Activated T-helper 2 cell treated with anti-CD3 and anti-CD28 coated beads, Interferon-gamma antibody, Interleukin-2, Interleukin-4, amounts not matched to agents 10 μg/mL and 5 μg/mL and 100 μg/mL, durations not matched to agents 14 hours and 24 hours and 36 hours (primary cell): ENCODE results near the gene KCND3. TPM values are rescaled to one million over a fixed set of nuclear protein-coding genes. Genes with fewer than 3 reads are reported as not detected.

Source experiments
- DNase-seq: peaks from one replicate; pipeline ENCODE4 v3.0.0; 2021; ENCODE audit warnings: low spot score
- H3K27ac Mint-ChIP-seq: one replicate; pipeline ENCODE4 v1.8.0; 2021; ENCODE audit warnings: mixed read lengths
- H3K27me3 Mint-ChIP-seq: one replicate; pipeline ENCODE4 v1.8.0; 2021; ENCODE audit warnings: low read depth, mixed read lengths
- H3K36me3 Mint-ChIP-seq: one replicate; pipeline ENCODE4 v1.8.0; 2021; ENCODE audit warnings: low read depth, mixed read lengths
- H3K4me1 Mint-ChIP-seq: one replicate; pipeline ENCODE4 v1.8.0; 2021; ENCODE audit warnings: low read depth, mixed read lengths
- H3K4me3 Mint-ChIP-seq: one replicate; pipeline ENCODE4 v1.8.0; 2021; ENCODE audit warnings: low read depth, mild to moderate bottlenecking, moderate library complexity, mixed read lengths
- H3K9me3 Mint-ChIP-seq: one replicate; pipeline ENCODE4 v1.8.0; 2021; ENCODE audit warnings: mixed read lengths
- intact Hi-C: fragments of 100-400 bp; cut with micrococcal nuclease; formaldehyde crosslinking; loops from one replicate; pipeline ENCODE4 v1.15.1; 2023
- total RNA-seq: library from RNA; stranded (reverse); gene quantifications from 2 replicates; pipeline ENCODE4 v1.2.3, GENCODE V29; 2022

KCND3 gene
- total RNA-seq, 1 donor from 2014 or later, result not detected

DNA sequence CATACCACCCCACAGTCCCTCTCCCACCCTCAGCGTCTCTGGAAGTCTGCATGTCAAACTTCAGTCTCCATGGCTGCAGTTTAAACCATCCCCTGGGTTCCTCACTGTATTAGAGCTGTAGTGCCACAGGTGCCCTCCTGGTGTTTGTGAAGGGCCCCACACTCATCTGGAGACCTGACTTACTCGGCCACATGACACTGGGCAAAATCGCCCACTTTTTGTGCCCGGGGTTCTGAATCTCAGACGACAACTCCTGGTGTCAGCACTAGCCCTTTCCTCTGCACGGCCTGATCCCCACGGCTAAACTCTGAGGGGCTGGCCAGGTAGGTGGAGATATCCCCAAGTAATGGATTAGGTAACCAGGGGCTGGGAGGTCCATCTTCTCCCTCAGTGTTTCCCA, 256.8 kb downstream of the KCND3 start:
- Mint-ChIP-seq H3K36me3 (no peaks in the 10 kb centered on the region), H3K27ac (no peak overlapping the region), H3K9me3 (no peaks in the 10 kb centered on the region), H3K4me1 (peaks cover 12% of the 10 kb centered on the region), H3K27me3 (peaks cover 5% of the 10 kb centered on the region), H3K4me3 (no peak overlapping the region)
- intact Hi-C loops, result no loop called here
- DNase-seq, result no peak

- Mint-ChIP-seq H3K27ac (no peak overlapping the region), H3K27me3 (no peaks in the 10 kb centered on the region), H3K36me3 (no peaks in the 10 kb centered on the region), H3K4me1 (peaks cover 8% of the 10 kb centered on the region), H3K4me3 (no peak overlapping the region), H3K9me3 (no peaks in the 10 kb centered on the region)
- intact Hi-C loops, result no loop called here
- no peak for DNase-seq
These were observed 257.5 kb downstream of the KCND3 start for GRCh38 chr1:111731956-111732355.

DNA sequence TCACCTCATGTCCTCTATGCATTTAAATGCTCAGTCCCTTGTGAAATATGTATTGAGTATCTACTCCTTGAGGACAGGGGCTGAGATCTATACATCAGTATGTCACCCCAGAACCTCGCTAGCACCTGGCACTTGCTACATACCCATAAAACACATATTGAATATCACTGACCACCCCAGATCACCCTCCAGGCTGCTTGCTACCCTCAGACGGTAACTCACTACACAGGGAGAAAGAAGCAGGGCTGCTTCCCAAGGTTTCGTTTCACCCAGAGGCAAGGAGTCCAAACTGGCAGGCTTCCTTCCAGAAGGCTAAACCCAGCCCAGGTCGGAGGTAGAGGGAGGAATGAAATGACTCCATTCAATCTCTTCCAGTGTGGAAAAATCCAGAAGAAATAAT, 258.8 kb downstream of the KCND3 start:
- H3K27ac Mint-ChIP-seq, result no peak overlapping the region
- DNase-seq, result no peak
- intact Hi-C loops, result loop anchor here (1.0 kb wide), 1 partner anchor 10 kb away; no protein-coding TSS in a partner anchor
- H3K27me3 Mint-ChIP-seq, result no peaks in the 10 kb centered on the region
- peaks cover 8% of the 10 kb centered on the region for H3K4me1 Mint-ChIP-seq
- H3K9me3 Mint-ChIP-seq, result no peaks in the 10 kb centered on the region
- H3K36me3 Mint-ChIP-seq, result no peaks in the 10 kb centered on the region
- H3K4me3 Mint-ChIP-seq, result no peak overlapping the region

DNA sequence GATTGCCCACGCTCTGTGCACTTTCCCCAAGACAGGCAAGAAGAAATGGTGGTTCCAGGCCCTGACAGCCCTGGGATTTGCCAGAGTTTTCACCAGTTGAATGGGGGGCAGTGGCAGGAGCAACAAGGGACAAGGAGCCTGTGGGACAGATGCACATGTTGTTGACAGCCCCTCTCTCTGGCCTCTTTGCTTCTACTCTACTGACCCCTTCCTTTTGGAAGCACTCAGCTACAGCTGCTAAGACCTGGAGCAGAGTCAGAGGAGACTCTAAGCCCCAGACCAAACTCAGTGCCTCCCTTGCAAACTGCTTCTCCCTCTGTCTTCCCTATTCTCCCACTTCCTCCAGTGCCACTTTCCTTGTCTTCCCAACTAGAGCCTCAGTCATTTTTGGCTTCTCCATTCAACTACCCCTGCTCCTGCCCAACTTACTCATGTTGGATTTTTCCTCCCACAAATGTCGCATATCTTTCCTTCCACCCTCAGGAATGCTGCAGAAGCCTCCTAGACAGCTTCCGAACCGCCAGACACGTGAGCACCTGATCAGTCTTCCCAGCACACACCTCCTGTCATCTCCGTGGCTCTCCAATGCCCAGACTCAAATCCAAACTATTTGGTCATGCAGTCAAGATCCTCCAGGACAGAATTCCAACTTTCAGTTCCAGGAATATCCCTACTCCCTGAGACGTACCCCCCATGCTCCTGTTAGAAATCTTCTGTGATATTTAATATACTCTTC, 259.4 kb downstream of the KCND3 start:
- H3K27ac Mint-ChIP-seq, result no peak overlapping the region
- intact Hi-C loops, result loop anchor here (1.0 kb wide), 1 partner anchor 10 kb away; no protein-coding TSS in a partner anchor
- no peak overlapping the region for H3K4me3 Mint-ChIP-seq
- no peaks in the 10 kb centered on the region for H3K27me3 Mint-ChIP-seq
- no peaks in the 10 kb centered on the region for H3K36me3 Mint-ChIP-seq
- no peak for DNase-seq
- H3K4me1 Mint-ChIP-seq, result peaks cover 8% of the 10 kb centered on the region
- no peaks in the 10 kb centered on the region for H3K9me3 Mint-ChIP-seq

GRCh38 chr1:111729271-111729921, 260.1 kb downstream of the KCND3 start:
- DNase-seq, result no peak
- Mint-ChIP-seq H3K27ac (no peak overlapping the region), H3K4me3 (no peak overlapping the region), H3K4me1 (peaks cover 8% of the 10 kb centered on the region), H3K27me3 (no peaks in the 10 kb centered on the region), H3K36me3 (no peaks in the 10 kb centered on the region), H3K9me3 (no peaks in the 10 kb centered on the region)
- intact Hi-C loops, result no loop called here

DNA sequence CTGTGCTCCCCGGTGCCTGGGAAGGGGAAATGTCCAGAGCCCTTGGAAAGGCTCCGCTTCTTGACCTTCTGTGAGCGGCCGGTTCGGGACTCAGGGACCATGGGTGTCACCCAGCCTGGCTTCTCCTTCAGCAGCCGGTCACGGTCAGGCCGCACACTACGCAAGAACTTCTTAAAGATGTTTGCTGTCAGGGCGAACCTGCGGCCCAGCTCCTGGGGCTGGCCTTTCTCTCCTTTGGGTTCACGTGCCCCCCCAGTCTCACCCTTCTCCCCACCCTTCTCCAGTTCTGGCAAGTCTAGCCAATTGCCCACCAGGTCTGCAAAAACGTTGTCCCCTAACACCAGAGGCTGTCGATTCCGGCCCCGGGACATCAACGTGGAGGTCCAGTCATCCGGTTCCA, 262.4 kb downstream of the KCND3 start:
- no peak overlapping the region for H3K4me3 Mint-ChIP-seq
- no peaks in the 10 kb centered on the region for H3K36me3 Mint-ChIP-seq
- no peak for DNase-seq
- H3K27me3 Mint-ChIP-seq, result no peaks in the 10 kb centered on the region
- intact Hi-C loops, result no loop called here
- H3K27ac Mint-ChIP-seq, result no peak overlapping the region
- no peaks in the 10 kb centered on the region for H3K4me1 Mint-ChIP-seq
- no peaks in the 10 kb centered on the region for H3K9me3 Mint-ChIP-seq

DNA sequence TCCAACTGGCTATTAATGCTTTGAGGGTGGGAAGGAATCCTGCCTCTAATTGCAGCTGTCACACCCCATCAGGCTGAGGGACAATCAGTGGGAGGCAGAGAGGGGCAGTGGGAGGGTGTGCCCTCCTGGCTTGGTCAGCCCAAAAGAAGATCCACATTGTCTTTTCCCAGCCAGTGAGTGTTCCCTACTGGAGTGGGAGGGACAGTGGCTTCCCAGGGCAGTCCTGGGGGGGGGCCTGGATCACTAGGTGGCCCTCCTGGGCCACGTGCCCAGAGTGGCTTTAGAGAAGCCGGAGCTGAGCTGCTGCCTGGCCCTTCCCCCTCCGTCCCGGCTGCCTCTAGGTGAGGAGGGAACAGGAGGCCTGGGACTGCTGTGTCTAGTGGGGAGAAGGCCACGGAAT, 264.3 kb downstream of the KCND3 start:
- Mint-ChIP-seq H3K4me3 (no peak overlapping the region), H3K9me3 (no peaks in the 10 kb centered on the region), H3K27ac (no peak overlapping the region), H3K27me3 (no peaks in the 10 kb centered on the region), H3K4me1 (no peaks in the 10 kb centered on the region), H3K36me3 (no peaks in the 10 kb centered on the region)
- intact Hi-C loops, result no loop called here
- DNase-seq, result no peak

DNA sequence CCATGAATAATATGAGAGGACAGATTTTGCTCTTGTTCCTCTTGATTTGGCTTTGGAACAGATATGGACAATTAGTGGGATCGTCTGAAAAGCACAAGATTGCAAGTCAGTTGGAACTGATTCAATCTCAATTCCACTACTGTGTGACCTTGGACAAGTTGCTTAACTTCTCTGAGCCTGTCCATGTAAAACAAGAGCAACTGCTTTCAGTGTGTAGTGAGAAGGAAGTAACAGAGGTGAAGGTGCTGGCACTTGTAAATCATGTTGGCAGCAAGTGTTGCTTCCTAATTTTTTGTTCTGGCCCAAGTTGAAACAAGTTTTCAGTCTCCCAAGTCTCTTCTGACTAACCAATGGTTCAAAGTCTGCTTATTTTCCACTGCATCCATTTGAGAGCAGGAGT, 265.6 kb downstream of the KCND3 start:
- H3K27ac Mint-ChIP-seq, result no peak overlapping the region

DNA sequence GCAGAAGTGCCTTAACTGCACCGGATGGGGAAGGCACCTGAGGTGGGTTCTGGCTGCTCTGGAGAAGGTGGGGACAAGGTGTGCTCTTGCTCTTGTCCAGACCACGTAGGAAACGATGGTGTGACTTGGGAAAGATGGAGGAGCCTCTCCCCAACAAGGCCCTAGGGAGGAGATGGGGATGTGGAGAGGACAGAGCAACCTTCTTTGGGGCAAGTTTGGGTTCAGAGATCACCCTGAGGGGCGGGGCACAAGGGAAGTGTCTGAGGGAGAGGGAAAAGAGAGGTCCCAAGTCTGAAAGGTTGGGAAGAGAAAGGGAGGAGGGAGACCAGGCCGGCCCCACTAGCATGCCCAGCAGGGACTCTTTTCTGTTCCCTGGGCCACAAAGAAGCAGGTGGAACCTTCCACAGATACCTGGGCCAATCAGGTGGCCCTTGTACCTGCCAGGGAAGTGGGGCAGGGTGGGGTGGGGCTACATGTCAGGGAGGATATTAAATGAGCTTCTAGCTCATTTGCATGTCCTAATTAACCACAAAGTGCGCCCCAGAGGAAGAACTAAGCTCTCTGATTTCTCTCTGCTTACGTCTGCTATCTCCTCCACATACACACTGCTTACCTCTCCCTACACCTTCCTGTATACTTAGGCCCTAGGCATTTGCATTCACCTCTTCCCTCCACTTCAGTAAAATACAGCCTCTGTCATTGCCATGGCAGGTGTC, 266.2 kb downstream of the KCND3 start:
- no peaks in the 10 kb centered on the region for H3K36me3 Mint-ChIP-seq
- intact Hi-C loops, result no loop called here
- no peaks in the 10 kb centered on the region for H3K4me1 Mint-ChIP-seq
- no peak overlapping the region for H3K27ac Mint-ChIP-seq
- H3K27me3 Mint-ChIP-seq, result no peaks in the 10 kb centered on the region
- no peak overlapping the region for H3K4me3 Mint-ChIP-seq
- no peak for DNase-seq
- H3K9me3 Mint-ChIP-seq, result no peaks in the 10 kb centered on the region

More for the DNA sequence above, 265.6 kb downstream of the KCND3 start:
- H3K4me3 Mint-ChIP-seq, result no peak overlapping the region
- intact Hi-C loops, result no loop called here
- no peaks in the 10 kb centered on the region for H3K36me3 Mint-ChIP-seq
- no peak for DNase-seq
- H3K27me3 Mint-ChIP-seq, result no peaks in the 10 kb centered on the region
- no peaks in the 10 kb centered on the region for H3K4me1 Mint-ChIP-seq
- H3K9me3 Mint-ChIP-seq, result no peaks in the 10 kb centered on the region

DNA sequence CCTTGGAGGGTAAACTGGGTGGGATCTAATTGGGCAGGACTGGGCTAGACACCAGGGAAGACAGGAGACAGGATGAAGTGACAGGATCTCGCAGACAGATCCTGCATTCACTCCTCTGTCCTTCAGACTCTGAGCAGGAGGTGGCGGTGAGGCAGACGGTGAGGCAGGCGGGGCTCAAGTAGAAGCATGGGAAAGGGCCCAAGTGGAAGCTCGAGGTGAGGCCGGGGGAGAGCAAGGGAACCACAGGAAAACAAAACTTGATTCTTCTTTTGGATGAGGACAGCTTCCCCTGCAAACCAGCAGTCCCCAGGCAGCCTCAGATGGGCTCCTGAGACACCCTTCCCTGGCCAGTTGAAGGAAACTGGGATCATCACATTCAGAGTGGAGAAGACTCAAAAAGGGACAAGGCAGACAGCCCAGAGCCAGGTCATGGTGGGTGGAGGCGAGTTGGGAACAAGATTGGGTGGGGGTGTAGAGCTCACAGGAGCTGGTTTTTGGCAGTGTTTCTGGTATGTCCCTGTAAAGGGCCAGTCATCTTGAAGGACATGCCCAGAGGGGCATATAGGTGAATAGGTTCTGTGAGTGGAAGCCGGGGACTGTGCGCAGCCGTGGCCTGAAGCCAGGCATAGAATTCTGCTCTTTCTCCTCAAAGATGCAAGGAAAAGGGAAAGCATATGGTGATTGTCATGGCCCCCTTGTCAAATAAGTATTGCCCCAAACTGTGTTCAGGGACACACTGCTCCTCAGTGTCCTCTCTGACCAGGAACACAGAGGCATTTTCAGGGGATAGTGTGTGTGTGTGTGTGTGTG, 268.3 kb downstream of the KCND3 start:
- intact Hi-C loops, result loop anchor here (1.0 kb wide), 1 partner anchor 9 kb away; no protein-coding TSS in a partner anchor
- no peak for DNase-seq
- no peak overlapping the region for H3K4me3 Mint-ChIP-seq
- no peaks in the 10 kb centered on the region for H3K27me3 Mint-ChIP-seq
- peaks cover 13% of the 10 kb centered on the region for H3K36me3 Mint-ChIP-seq
- no peaks in the 10 kb centered on the region for H3K9me3 Mint-ChIP-seq
- H3K4me1 Mint-ChIP-seq, result peaks cover 7% of the 10 kb centered on the region
- no peak overlapping the region for H3K27ac Mint-ChIP-seq
